CD4-positive, alpha-beta T cell treated with Interleukin-4 for 1 hour (primary cell): ENCODE data around the gene LRMDA.
"Not testable (repeated sequence)": the region's sequence is repeated elsewhere in the genome, so short reads cannot be mapped to it uniquely, and the experiment has no call there.

Experiments
- DNase-seq, 2 donors: peaks; one replicate each; pipeline ENCODE4 v3.0.0-alpha.2; 2020 to 2022

Gene LRMDA

GRCh38 chr10:76492678-76493472 is 1061.5 kb downstream of the LRMDA start:
- DNase-seq: no peak

GRCh38 chr10:76497666-76498065 is 1066.2 kb downstream of the LRMDA start:
- no peak for DNase-seq

GRCh38 chr10:76504823-76505222 is 1073.4 kb downstream of the LRMDA start:
- no peak for DNase-seq

GRCh38 chr10:76509446-76509845 is 1078.0 kb downstream of the LRMDA start:
- no peak for DNase-seq

GRCh38 chr10:76514321-76514720 is 1082.9 kb downstream of the LRMDA start:
- DNase-seq: no peak

GRCh38 chr10:76514869-76515268 is 1083.4 kb downstream of the LRMDA start:
- no peak for DNase-seq

GRCh38 chr10:76522547-76522946 is 1091.1 kb downstream of the LRMDA start:
- DNase-seq: no peak

- DNase-seq: no peak
Observed at GRCh38 chr10:76523246-76523645, 1091.8 kb downstream of the LRMDA start.

- no peak for DNase-seq
Observed at GRCh38 chr10:76523791-76524351, 1092.4 kb downstream of the LRMDA start.

GRCh38 chr10:76526833-76527232 is 1095.4 kb downstream of the LRMDA start:
- DNase-seq: not testable (repeated sequence)

- DNase-seq: no peak
Observed at GRCh38 chr10:76540331-76540730, 1108.9 kb downstream of the LRMDA start.

GRCh38 chr10:76540786-76541185 is 1109.4 kb downstream of the LRMDA start:
- DNase-seq: no peak

- DNase-seq: no peak
Observed at GRCh38 chr10:76541852-76542251, 1110.4 kb downstream of the LRMDA start.

- no peak for DNase-seq
Observed at GRCh38 chr10:76542307-76542930, 1111.0 kb downstream of the LRMDA start.

GRCh38 chr10:76543655-76544054 is 1112.2 kb downstream of the LRMDA start:
- no peak for DNase-seq

GRCh38 chr10:76544789-76545188 is 1113.4 kb downstream of the LRMDA start:
- no peak for DNase-seq

GRCh38 chr10:76546411-76546810 is 1115.0 kb downstream of the LRMDA start:
- DNase-seq: no peak

GRCh38 chr10:76547352-76547972 is 1116.0 kb downstream of the LRMDA start:
- peak; percentile 31 to 41 for DNase-seq

- no peak for DNase-seq
Observed at GRCh38 chr10:76548716-76549115, 1117.3 kb downstream of the LRMDA start.

- no peak for DNase-seq
Observed at GRCh38 chr10:76549171-76549570, 1117.7 kb downstream of the LRMDA start.

GRCh38 chr10:76550806-76551205 is 1119.4 kb downstream of the LRMDA start:
- DNase-seq: no peak

GRCh38 chr10:76552091-76552873 is 1120.9 kb downstream of the LRMDA start:
- DNase-seq: no peak
